SK-N-SH (cell line): Measurements from ENCODE around the gene NRIP3. TPM values are rescaled to one million over a fixed set of nuclear protein-coding genes. Genes with fewer than 3 reads are reported as not detected.

ENCODE experiments used
- CTCF ChIA-PET: fragments of 300-600, 350-600 bp; formaldehyde crosslinking; extraction: SDS; loops from one replicate; lab custom pipeline; 2021; lab: Yijun Ruan, JAX
- POLR2A ChIA-PET: fragments of 350-600 bp; sonication (Branson Sonifier 250); formaldehyde crosslinking; extraction: SDS; loops from one replicate; lab custom pipeline; 2020; ENCODE audit warnings: antibody characterized with exemption, inconsistent platforms; lab: Yijun Ruan, JAX
- DNase-seq: peaks from one replicate; pipeline ENCODE4 v3.0.0; 2012
- H2AFZ ChIP-seq: fragments of 200-600 bp; sonication (generic); 2 replicates; pipeline ENCODE4 v1.8.1; 2016; ENCODE audit warnings: antibody characterized with exemption, mild to moderate bottlenecking, low read depth
- H3F3A ChIP-seq: fragments of 200-600 bp; sonication (generic); replicated peaks from 2 replicates; pipeline ENCODE3; 2016; ENCODE audit warnings: antibody characterized with exemption, mild to moderate bottlenecking; ENCODE audit not compliant: insufficient read depth
- H3K27ac ChIP-seq, 2 experiments: fragments of 200-500 bp in 1 of 2; fragments of 200-600 bp in 1 of 2; sonication (Bioruptor generic) in 1 of 2; sonication (generic), shearing (Covaris generic) in 1 of 2; 2 replicates each; pipeline versions ENCODE4 v1.5.1 to v1.6.1; 2014 to 2016; ENCODE audit warnings: low read depth in 2 of 2, inconsistent platforms in 1 of 2, low read length in 1 of 2, mild to moderate bottlenecking in 1 of 2, mixed read lengths in 1 of 2
- H3K27me3 ChIP-seq: fragments of 200-600 bp; sonication (generic), shearing (Covaris generic); 2 replicates; pipeline ENCODE4 v1.6.1; 2016; ENCODE audit warnings: mixed run types; ENCODE audit not compliant: insufficient read depth
- H3K36me3 ChIP-seq, 2 experiments: fragments of 200-500 bp in 1 of 2; fragments of 200-600 bp in 1 of 2; sonication (Bioruptor generic) in 1 of 2; sonication (generic) in 1 of 2; replicated peaks in 1 of 2; 2 replicates each; pipeline versions ENCODE3 to v1.5.1; 2014 to 2016; ENCODE audit warnings: low read length in 1 of 2, mild to moderate bottlenecking in 1 of 2; ENCODE audit not compliant: insufficient read depth in 2 of 2, control insufficient read depth in 1 of 2
- H3K4me1 ChIP-seq, 2 experiments: fragments of 200-500 bp in 1 of 2; fragments of 200-600 bp in 1 of 2; sonication (Bioruptor generic) in 1 of 2; sonication (generic), shearing (Covaris generic) in 1 of 2; 2 replicates each; pipeline versions ENCODE4 v1.5.1 to v1.6.1; 2014 to 2016; ENCODE audit warnings: low read depth in 1 of 2, low read length in 1 of 2, mixed run types in 1 of 2; ENCODE audit not compliant: insufficient read depth in 2 of 2, control insufficient read depth in 1 of 2
- H3K4me2 ChIP-seq: fragments of 200-600 bp; sonication (generic), shearing (Covaris generic); 2 replicates; pipeline ENCODE4 v1.6.1; 2017; ENCODE audit warnings: mixed run types
- H3K4me3 ChIP-seq, 2 experiments: fragments of 200-500 bp in 1 of 2; fragments of 200-600 bp in 1 of 2; sonication (Bioruptor generic) in 1 of 2; sonication (generic), shearing (Covaris generic) in 1 of 2; 2 replicates each; pipeline versions ENCODE4 v1.5.1 to v1.8.1; 2014 to 2016; ENCODE audit warnings: low read depth in 2 of 2, inconsistent platforms in 1 of 2, low read length in 1 of 2, mild to moderate bottlenecking in 1 of 2, mixed read lengths in 1 of 2, moderate library complexity in 1 of 2
- H3K79me2 ChIP-seq: fragments of 200-600 bp; sonication (generic); 2 replicates; pipeline ENCODE4 v1.8.1; 2017; ENCODE audit warnings: mild to moderate bottlenecking; ENCODE audit not compliant: insufficient read depth
- H3K9ac ChIP-seq: fragments of 200-600 bp; sonication (generic); 2 replicates; pipeline ENCODE4 v1.6.1; 2017; ENCODE audit warnings: mixed run types
- H3K9me2 ChIP-seq: fragments of 200-600 bp; sonication (generic); 2 replicates; pipeline ENCODE4 v1.6.1; 2017; ENCODE audit warnings: mixed run types
- H3K9me3 ChIP-seq: fragments of 200-600 bp; sonication (generic); 2 replicates; pipeline ENCODE4 v1.6.1; 2017; ENCODE audit warnings: mixed run types, mild to moderate bottlenecking, moderate library complexity
- H4K20me1 ChIP-seq: fragments of 200-600 bp; sonication (generic); 2 replicates; pipeline ENCODE4 v1.6.1; 2017; ENCODE audit warnings: mild to moderate bottlenecking, mixed run types; ENCODE audit not compliant: insufficient read depth
- CHD2 ChIP-seq: fragments of 150-350 bp; IDR thresholded peaks from 2 replicates; pipeline ENCODE4 v1.6.1; 2018; ENCODE audit warnings: low read length; ENCODE audit not compliant: partially characterized antibody
- FOSL2 ChIP-seq: IDR thresholded peaks from 2 replicates; pipeline ENCODE4 v1.4.0; 2012; ENCODE audit warnings: low read depth, mild to moderate bottlenecking, moderate library complexity, borderline replicate concordance
- FOXJ3 ChIP-seq: sonication (generic); formaldehyde crosslinking; IDR thresholded peaks from 2 replicates; pipeline ENCODE4 v1.5.1; 2020; ENCODE audit warnings: mild to moderate bottlenecking, missing genetic modification reagents
- GABPA ChIP-seq: IDR thresholded peaks from 2 replicates; pipeline ENCODE4 v1.4.0; 2012; ENCODE audit warnings: low read depth, mild to moderate bottlenecking
- GATA2 ChIP-seq: sonication (generic); formaldehyde crosslinking; IDR thresholded peaks from 2 replicates; pipeline ENCODE4 v1.5.0; 2020; ENCODE audit warnings: mild to moderate bottlenecking, missing genetic modification reagents
- JUND ChIP-seq: IDR thresholded peaks from 2 replicates; pipeline ENCODE4 v1.4.0; 2012
- MEF2A ChIP-seq: IDR thresholded peaks from 2 replicates; pipeline ENCODE4 v1.4.0; 2012; ENCODE audit warnings: low read depth, borderline replicate concordance
- MXI1 ChIP-seq: IDR thresholded peaks from 2 replicates; pipeline ENCODE4 v1.6.1; 2012; ENCODE audit warnings: mild to moderate bottlenecking, low read depth, low read length, improper control_type of control experiment
- NFIC ChIP-seq: IDR thresholded peaks from 2 replicates; pipeline ENCODE4 v1.4.0; 2012; ENCODE audit warnings: borderline replicate concordance
- NRF1 ChIP-seq: IDR thresholded peaks from 2 replicates; pipeline ENCODE4 v1.6.1; 2012; ENCODE audit warnings: low read depth, mild to moderate bottlenecking, low read length
- RAD21 ChIP-seq: IDR thresholded peaks from 2 replicates; pipeline ENCODE4 v1.6.1; 2012; ENCODE audit warnings: mild to moderate bottlenecking, low read length
- RFX5 ChIP-seq: IDR thresholded peaks from 2 replicates; pipeline ENCODE4 v1.6.1; 2012; ENCODE audit warnings: mild to moderate bottlenecking, improper control_type of control experiment, low read length
- RXRA ChIP-seq: IDR thresholded peaks from 2 replicates; pipeline ENCODE4 v1.4.0; 2012; ENCODE audit warnings: low read depth, mild to moderate bottlenecking, borderline replicate concordance
- SIN3A ChIP-seq: IDR thresholded peaks from 2 replicates; pipeline ENCODE4 v1.6.1; 2012; ENCODE audit warnings: low read depth, mild to moderate bottlenecking, low read length, moderate library complexity, borderline replicate concordance
- SMC3 ChIP-seq: IDR thresholded peaks from 2 replicates; pipeline ENCODE4 v1.6.1; 2012; ENCODE audit warnings: low read depth, low read length, improper control_type of control experiment
- TCF12 ChIP-seq: IDR thresholded peaks from 2 replicates; pipeline ENCODE4 v1.4.0; 2012
- TEAD4 ChIP-seq: IDR thresholded peaks from 2 replicates; pipeline ENCODE4 v1.4.0; 2012; ENCODE audit warnings: mild to moderate bottlenecking, borderline replicate concordance; ENCODE audit not compliant: insufficient read depth
- YY1 ChIP-seq: IDR thresholded peaks from 2 replicates; pipeline ENCODE4 v1.4.0; 2012; ENCODE audit warnings: low read depth, mild to moderate bottlenecking
- ZBTB33 ChIP-seq: IDR thresholded peaks from 2 replicates; pipeline ENCODE4 v1.4.0; 2012; ENCODE audit warnings: low read depth, borderline replicate concordance
- WGBS: methylation state at CpG from one replicate; pipeline ENCODE4 v1.1.6; 2017; ENCODE audit warnings: low lambda C conversion rate; 5-methylcytosine and 5-hydroxymethylcytosine counted together
- polyA plus RNA-seq, 3 experiments: library from polyadenylated mRNA; depleted of rRNA; stranded (reverse); fragments of >200 nt; gene quantifications; 2 replicates each; pipeline ENCODE4 v1.2.3, GENCODE V29; 2012
- TF ChIP-seq, protein P1 (sequence below): fragments of 200-600 bp; sonication (generic); IDR thresholded peaks from 2 replicates; pipeline ENCODE4 v1.6.1; 2017; ENCODE audit warnings: antibody characterized with exemption, mild to moderate bottlenecking, moderate library complexity
- TF ChIP-seq, protein P2 (sequence below): fragments of 150-350 bp; IDR thresholded peaks from 2 replicates; pipeline ENCODE4 v1.6.1; 2016; ENCODE audit warnings: mild to moderate bottlenecking, low read depth, low read length
- TF ChIP-seq, protein P3 (sequence below): IDR thresholded peaks from 2 replicates; pipeline ENCODE4 v1.4.0; 2012; ENCODE audit warnings: low read depth, borderline replicate concordance

NRIP3 gene
- polyA plus RNA-seq, 1 of the 3 experiments (the other 2 are of a cell fraction): 2.1 TPM

GRCh38 chr11:9019861-9020260, 16.1 kb upstream of the NRIP3 start (continued):
- TF ChIP-seq, protein P1, sequence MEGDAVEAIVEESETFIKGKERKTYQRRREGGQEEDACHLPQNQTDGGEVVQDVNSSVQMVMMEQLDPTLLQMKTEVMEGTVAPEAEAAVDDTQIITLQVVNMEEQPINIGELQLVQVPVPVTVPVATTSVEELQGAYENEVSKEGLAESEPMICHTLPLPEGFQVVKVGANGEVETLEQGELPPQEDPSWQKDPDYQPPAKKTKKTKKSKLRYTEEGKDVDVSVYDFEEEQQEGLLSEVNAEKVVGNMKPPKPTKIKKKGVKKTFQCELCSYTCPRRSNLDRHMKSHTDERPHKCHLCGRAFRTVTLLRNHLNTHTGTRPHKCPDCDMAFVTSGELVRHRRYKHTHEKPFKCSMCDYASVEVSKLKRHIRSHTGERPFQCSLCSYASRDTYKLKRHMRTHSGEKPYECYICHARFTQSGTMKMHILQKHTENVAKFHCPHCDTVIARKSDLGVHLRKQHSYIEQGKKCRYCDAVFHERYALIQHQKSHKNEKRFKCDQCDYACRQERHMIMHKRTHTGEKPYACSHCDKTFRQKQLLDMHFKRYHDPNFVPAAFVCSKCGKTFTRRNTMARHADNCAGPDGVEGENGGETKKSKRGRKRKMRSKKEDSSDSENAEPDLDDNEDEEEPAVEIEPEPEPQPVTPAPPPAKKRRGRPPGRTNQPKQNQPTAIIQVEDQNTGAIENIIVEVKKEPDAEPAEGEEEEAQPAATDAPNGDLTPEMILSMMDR: no peak
- TF ChIP-seq YY1 (no peak), TEAD4 (no peak), SIN3A (no peak)
- TF ChIP-seq, all 33 proteins: peak for 0

DNA sequence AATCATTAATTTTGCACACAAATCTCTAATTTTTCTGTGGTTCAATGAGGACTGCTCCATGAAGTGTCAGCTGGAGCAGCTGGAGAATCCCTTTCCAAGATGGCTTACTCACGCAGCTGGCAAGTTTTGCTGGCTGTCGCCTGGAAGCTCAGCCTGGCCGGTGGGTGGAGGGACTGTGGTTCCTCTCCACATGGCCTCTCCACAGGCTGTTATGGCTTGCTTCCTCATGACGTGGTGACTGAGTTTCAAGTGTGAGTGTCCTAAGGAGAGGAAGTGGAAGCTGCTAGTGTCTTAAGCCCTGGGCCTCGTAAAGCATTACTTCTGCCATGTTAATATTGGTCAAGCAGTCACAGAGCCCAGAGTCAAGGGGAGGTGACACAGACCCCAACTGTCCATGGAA, 14.0 kb upstream of the NRIP3 start:
- peaks cover 0 to 2% of the 10 kb centered on the region in 2 experiments; a peak in 2 of 4 replicates for H3K4me1 ChIP-seq
- TF ChIP-seq FOSL2 (no peak), MEF2A (no peak), RXRA (no peak), ZBTB33 (no peak), CHD2 (no peak), SIN3A (no peak), GABPA (no peak), SMC3 (no peak), RAD21 (no peak), TCF12 (no peak), GATA2 (no peak), MXI1 (no peak), NRF1 (no peak), RFX5 (no peak), NFIC (no peak), FOXJ3 (CRISPR knock-in tag) (no peak), JUND (no peak), TEAD4 (no peak)
- TF ChIP-seq, protein P2, sequence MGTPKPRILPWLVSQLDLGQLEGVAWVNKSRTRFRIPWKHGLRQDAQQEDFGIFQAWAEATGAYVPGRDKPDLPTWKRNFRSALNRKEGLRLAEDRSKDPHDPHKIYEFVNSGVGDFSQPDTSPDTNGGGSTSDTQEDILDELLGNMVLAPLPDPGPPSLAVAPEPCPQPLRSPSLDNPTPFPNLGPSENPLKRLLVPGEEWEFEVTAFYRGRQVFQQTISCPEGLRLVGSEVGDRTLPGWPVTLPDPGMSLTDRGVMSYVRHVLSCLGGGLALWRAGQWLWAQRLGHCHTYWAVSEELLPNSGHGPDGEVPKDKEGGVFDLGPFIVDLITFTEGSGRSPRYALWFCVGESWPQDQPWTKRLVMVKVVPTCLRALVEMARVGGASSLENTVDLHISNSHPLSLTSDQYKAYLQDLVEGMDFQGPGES: no peak
- TF ChIP-seq, protein P3, sequence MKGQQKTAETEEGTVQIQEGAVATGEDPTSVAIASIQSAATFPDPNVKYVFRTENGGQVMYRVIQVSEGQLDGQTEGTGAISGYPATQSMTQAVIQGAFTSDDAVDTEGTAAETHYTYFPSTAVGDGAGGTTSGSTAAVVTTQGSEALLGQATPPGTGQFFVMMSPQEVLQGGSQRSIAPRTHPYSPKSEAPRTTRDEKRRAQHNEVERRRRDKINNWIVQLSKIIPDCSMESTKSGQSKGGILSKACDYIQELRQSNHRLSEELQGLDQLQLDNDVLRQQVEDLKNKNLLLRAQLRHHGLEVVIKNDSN: no peak
- ChIA-PET POLR2A (no interaction called here), CTCF (interaction anchor here (1.2 to 10.4 kb wide), 3 partner anchors 77 to 127 kb away, joined by 3 to 205 read pairs (median 48); partner anchors contain the start of gene SCUBE2)
- no peaks in the 10 kb centered on the region for H4K20me1 ChIP-seq
- H3K27me3 ChIP-seq: no peaks in the 10 kb centered on the region
- H3F3A ChIP-seq: no peaks in the 10 kb centered on the region
- 90% methylated on average over 4 of the region's 5 CpGs for WGBS
- H2AFZ ChIP-seq: no peak overlapping the region
- H3K4me2 ChIP-seq: no peak overlapping the region
- H3K27ac ChIP-seq: no peak overlapping the region
- no peak for DNase-seq
- no peaks in the 10 kb centered on the region for H3K9me2 ChIP-seq
- no peaks in the 10 kb centered on the region for H3K79me2 ChIP-seq
- H3K9me3 ChIP-seq: no peaks in the 10 kb centered on the region
- H3K4me3 ChIP-seq: no peak overlapping the region
- no peak overlapping the region for H3K9ac ChIP-seq
- no peaks in the 10 kb centered on the region for H3K36me3 ChIP-seq
